Right lobe of liver (tissue), 6 donors: ENCODE data around the gene KCNMA1. TPM values are rescaled to one million over a fixed set of nuclear protein-coding genes. Genes with fewer than 3 reads are reported as not detected.

Experiments used
- ATAC-seq, 4 donors: fragments of 200-7000 bp; cut with Tn5 transposase; one replicate each; pipeline ENCODE4 v1.9.1; 2020; ENCODE audit warnings: mild to moderate bottlenecking in 4 of 4, moderate library complexity in 4 of 4
- DNase-seq, 3 donors: peaks; one replicate each; pipeline ENCODE4 v3.0.0-alpha.2; 2020
- H3K27ac ChIP-seq, 3 donors: fragments of 200-600 bp; one replicate each; pipeline ENCODE4 v1.8.0; 2022
- H3K27me3 ChIP-seq, 2 donors: fragments of 200-600 bp; one replicate each; pipeline ENCODE4 v1.8.0; 2022
- H3K36me3 ChIP-seq, 4 donors: fragments of 200-600 bp; sonication (generic) in 1 of 4; one replicate each; pipeline versions ENCODE4 v1.5.1 to v1.8.0; 2017 to 2022; ENCODE audit warnings: control low read depth in 1 of 4
- H3K4me1 ChIP-seq, 4 donors: fragments of 200-600 bp; sonication (generic) in 1 of 4; one replicate each; pipeline versions ENCODE4 v1.5.1 to v1.8.0; 2017 to 2022; ENCODE audit warnings: control low read depth in 1 of 4
- H3K4me3 ChIP-seq, 3 donors: fragments of 200-600 bp; one replicate each; pipeline ENCODE4 v1.8.0; 2022
- H3K9me3 ChIP-seq, 4 donors: fragments of 200-600 bp; sonication (generic) in 1 of 4; one replicate each; pipeline versions ENCODE4 v1.5.1 to v1.8.0; 2017 to 2022; ENCODE audit warnings: control low read depth in 1 of 4
- POLR2A ChIP-seq: fragments of 450-650 bp; IDR thresholded peaks from one replicate; pipeline ENCODE4 v1.6.1; 2017; ENCODE audit warnings: antibody characterized with exemption, mild to moderate bottlenecking
- WGBS: methylation state at CpG from one replicate; pipeline ENCODE4 v1.1.6; 2018; ENCODE audit warnings: low coverage, low lambda C conversion rate; ENCODE audit not compliant: insufficient coverage; ENCODE audit errors: missing lambda C conversion rate; 5-methylcytosine and 5-hydroxymethylcytosine counted together
- intact Hi-C, 2 donors: fragments of 100-400 bp; cut with DNase I; formaldehyde crosslinking; loops; one replicate each; pipeline versions ENCODE4 v1.11.2 to v1.14.1; 2022
- total RNA-seq, 6 experiments: library from RNA; depleted of rRNA in 2 of 6; stranded (reverse); fragments of >200 nt in 2 of 6; fragmentation: NEBNext Ultra II Directional in 3 of 6; extraction: Animal tissue kit (Norgen Biotek cat#: 25700) in 3 of 6; gene quantifications; one replicate each; pipeline versions ENCODE4 v1.1.0 to v1.2.4, GENCODE V29; 2016 to 2023
- TF ChIP-seq, protein P1 (sequence below), 4 donors: fragments of 200-600 bp in 3 of 4; fragments of 450-650 bp in 1 of 4; IDR thresholded peaks; one replicate each; pipeline versions ENCODE4 v1.5.1 to v1.8.0; 2016 to 2022; ENCODE audit warnings: antibody characterized with exemption in 4 of 4, mild to moderate bottlenecking in 2 of 4
- donor health status: DM: no; HTN: yes; CAD: no.
- donor health status: DM: no; HTN: no; CAD: no.
- donor health status: DM: no; HTN: no; CAD: no.
- donor health status: DM: no; HTN: yes; CAD: no.
- donor health status: DM: no; HTN: yes; CAD: no.

The KCNMA1 gene
- total RNA-seq, 6 experiments from 2014 or later: 5.7 to 48.0 (median 15.1) TPM

DNA sequence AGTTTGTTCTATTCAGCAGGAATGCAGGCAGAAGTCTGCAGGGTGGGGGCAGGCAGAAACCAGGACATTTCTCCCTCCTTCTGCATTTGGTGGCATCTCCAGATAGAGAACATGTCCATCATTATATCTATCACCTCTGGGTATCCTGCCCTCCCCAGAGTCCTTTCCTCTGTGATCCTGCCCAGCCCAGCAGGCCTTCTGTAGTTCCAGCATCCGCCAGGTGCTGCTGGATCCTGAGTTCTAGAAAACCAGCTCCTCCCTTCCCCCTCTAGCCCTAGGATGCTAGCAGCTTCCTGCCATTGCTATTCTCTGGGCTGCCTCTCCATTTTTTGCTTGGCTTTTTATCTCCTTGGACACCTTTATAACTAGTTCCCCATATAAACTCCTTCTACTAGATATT, 180.3 kb downstream of the KCNMA1 start:
- intact Hi-C loops: no loop called here
- ATAC-seq: no peak
- TF ChIP-seq, protein P1, sequence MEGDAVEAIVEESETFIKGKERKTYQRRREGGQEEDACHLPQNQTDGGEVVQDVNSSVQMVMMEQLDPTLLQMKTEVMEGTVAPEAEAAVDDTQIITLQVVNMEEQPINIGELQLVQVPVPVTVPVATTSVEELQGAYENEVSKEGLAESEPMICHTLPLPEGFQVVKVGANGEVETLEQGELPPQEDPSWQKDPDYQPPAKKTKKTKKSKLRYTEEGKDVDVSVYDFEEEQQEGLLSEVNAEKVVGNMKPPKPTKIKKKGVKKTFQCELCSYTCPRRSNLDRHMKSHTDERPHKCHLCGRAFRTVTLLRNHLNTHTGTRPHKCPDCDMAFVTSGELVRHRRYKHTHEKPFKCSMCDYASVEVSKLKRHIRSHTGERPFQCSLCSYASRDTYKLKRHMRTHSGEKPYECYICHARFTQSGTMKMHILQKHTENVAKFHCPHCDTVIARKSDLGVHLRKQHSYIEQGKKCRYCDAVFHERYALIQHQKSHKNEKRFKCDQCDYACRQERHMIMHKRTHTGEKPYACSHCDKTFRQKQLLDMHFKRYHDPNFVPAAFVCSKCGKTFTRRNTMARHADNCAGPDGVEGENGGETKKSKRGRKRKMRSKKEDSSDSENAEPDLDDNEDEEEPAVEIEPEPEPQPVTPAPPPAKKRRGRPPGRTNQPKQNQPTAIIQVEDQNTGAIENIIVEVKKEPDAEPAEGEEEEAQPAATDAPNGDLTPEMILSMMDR (IDR thresholded peaks at IDR 0.05): no peak
- TF ChIP-seq POLR2A: no peak

DNA sequence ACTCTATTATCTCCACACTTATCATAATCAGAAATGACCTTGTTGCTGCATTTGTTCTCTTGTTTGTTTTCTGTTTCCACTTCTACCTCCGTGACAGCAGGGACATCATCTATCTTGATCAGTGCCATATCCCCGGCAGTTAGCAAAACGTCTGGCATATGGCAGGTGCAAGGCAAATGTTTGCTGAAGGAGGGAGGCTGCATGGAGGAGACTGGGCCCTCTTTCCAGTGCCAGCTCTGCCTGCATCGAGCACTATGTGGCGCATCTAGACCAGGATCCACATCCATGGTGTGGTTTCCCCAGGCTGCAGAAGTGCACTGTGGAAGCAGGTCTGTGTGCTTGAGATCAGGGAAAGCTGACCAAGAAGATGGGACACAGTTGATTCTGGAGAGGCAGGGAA, 181.2 kb downstream of the KCNMA1 start:
- Histone ChIP-seq H3K27me3 (no peaks in the 10 kb centered on the region), H3K4me1 (peaks cover 0 to 12% (median 4%) of the 10 kb centered on the region in 4 donors), H3K36me3 (no peaks in the 10 kb centered on the region), H3K4me3 (no peak overlapping the region), H3K27ac (no peak overlapping the region), H3K9me3 (no peaks in the 10 kb centered on the region)
- ATAC-seq: peak; percentile 47 to 76 (median 55)
- intact Hi-C loops: no loop called here
- DNase-seq: no peak
- 68% methylated on average over 4 of the region's 5 CpGs for WGBS
- TF ChIP-seq, protein P1 (IDR thresholded peaks at IDR 0.05): peak in 3 of 4 donors; percentile 6 to 18 (median 10)
- no peak for TF ChIP-seq POLR2A

More for the DNA sequence above, 180.3 kb downstream of the KCNMA1 start:
- Histone ChIP-seq H3K9me3 (no peaks in the 10 kb centered on the region), H3K27ac (no peak overlapping the region), H3K36me3 (no peaks in the 10 kb centered on the region), H3K27me3 (no peaks in the 10 kb centered on the region), H3K4me3 (no peak overlapping the region), H3K4me1 (peaks cover 0 to 3% (median under 1%) of the 10 kb centered on the region in 4 donors)
- 71% methylated on average over 1 of the region's 1 CpG for WGBS
- no peak for DNase-seq

GRCh38 chr10:77455561-77455960, 182.0 kb downstream of the KCNMA1 start:
- DNase-seq (no peak), ATAC-seq (no peak)
- Histone ChIP-seq H3K36me3 (no peaks in the 10 kb centered on the region), H3K27ac (no peak overlapping the region), H3K4me3 (no peak overlapping the region), H3K9me3 (no peaks in the 10 kb centered on the region), H3K4me1 (peaks cover 0 to 20% (median 6%) of the 10 kb centered on the region in 4 donors), H3K27me3 (no peaks in the 10 kb centered on the region)
- intact Hi-C loops: no loop called here
- WGBS: 83% methylated on average over 1 of the region's 2 CpGs
- TF ChIP-seq, protein P1 (IDR thresholded peaks at IDR 0.05): no peak
- TF ChIP-seq POLR2A: no peak

GRCh38 chr10:77452952-77453564, 184.6 kb downstream of the KCNMA1 start:
- H3K27ac ChIP-seq: no peak overlapping the region
- intact Hi-C loops: no loop called here
- H3K36me3 ChIP-seq: no peaks in the 10 kb centered on the region
- DNase-seq (no peak), ATAC-seq (no peak)
- peaks cover 0 to 22% (median 6%) of the 10 kb centered on the region in 4 donors for H3K4me1 ChIP-seq
- WGBS: 68% methylated on average over 4 of the region's 4 CpGs
- no peak overlapping the region for H3K4me3 ChIP-seq
- no peaks in the 10 kb centered on the region for H3K27me3 ChIP-seq
- TF ChIP-seq, protein P1 (IDR thresholded peaks at IDR 0.05): no peak
- no peak for TF ChIP-seq POLR2A
- H3K9me3 ChIP-seq: no peaks in the 10 kb centered on the region
